Measurements from ENCODE around the gene MSMB.

GRCh38 chr10:46004963-46005362 lies 41.1 kb downstream of the MSMB start:
- TF ChIP-seq POLR2A (IDR thresholded peaks at IDR 0.05; ENCODE audit: low read depth, low read length) (no peak), POLR2AphosphoS5 (IDR thresholded peaks at IDR 0.05; ENCODE audit: low read depth, low read length) (no peak), TAF1 (IDR thresholded peaks at IDR 0.05; ENCODE audit: borderline replicate concordance, low read depth, low read length) (no peak)

All from GM12892 (cell line).